GM23338 (cell line): ENCODE results near the gene CKB.
"Not testable (repeated sequence)": the region's sequence is repeated elsewhere in the genome, so short reads cannot be mapped to it uniquely, and the experiment has no call there.

Source experiments
- CTCF ChIP-seq, 2 experiments: fragments of 200-600 bp in 1 of 2; sonication (generic) in 1 of 2; conservative IDR thresholded peaks; 2 replicates each; pipeline versions ENCODE4 v1.5.1 to v1.6.1; 2016 to 2017; ENCODE audit warnings: antibody characterized with exemption in 2 of 2, low read depth in 2 of 2, mild to moderate bottlenecking in 2 of 2, moderate library complexity in 1 of 2
- POLR2AphosphoS5 ChIP-seq: IDR thresholded peaks from 2 replicates; pipeline ENCODE4 v1.6.1; 2016; ENCODE audit warnings: antibody characterized with exemption, low read depth

GRCh38 chr14:103512180-103512579 is 10.4 kb downstream of the CKB start:
- TF ChIP-seq POLR2AphosphoS5; CTCF (conservative IDR thresholded peaks at IDR 0.05; ENCODE audit: low read depth in 2 of 2): not testable (repeated sequence)
